H7 (cell line): ENCODE results near the gene GALNT13. TPM values are rescaled to one million over a fixed set of nuclear protein-coding genes. Genes with fewer than 3 reads are reported as not detected.
A peak's percentile ranks its signal among the peaks of the same experiment; 100 is the strongest.

Experiments used
- DNase-seq: peaks from one replicate; pipeline ENCODE4 v3.0.0; 2012
- H3K27me3 ChIP-seq: 2 replicates; pipeline ENCODE4 v1.6.0; 2011; ENCODE audit warnings: mild to moderate bottlenecking, low read length; ENCODE audit not compliant: control insufficient read depth, insufficient read depth
- H3K36me3 ChIP-seq: replicated peaks from 2 replicates; pipeline ENCODE4 v1.5.1; 2011; ENCODE audit warnings: low read length; ENCODE audit not compliant: control insufficient read depth, insufficient read depth
- H3K4me3 ChIP-seq: 2 replicates; pipeline ENCODE4 v1.5.1; 2011; ENCODE audit warnings: low read depth, mild to moderate bottlenecking, control low read depth, low read length, moderate library complexity; ENCODE audit not compliant: insufficient read depth
- total RNA-seq: library from RNA; depleted of rRNA; stranded (reverse); fragments of >200 nt; shearing (Covaris generic); gene quantifications from 2 replicates; pipeline ENCODE4 v1.2.3, GENCODE V29; 2014

Gene GALNT13
- total RNA-seq, 1 experiment from 2014 or later = 7.1 TPM

DNA sequence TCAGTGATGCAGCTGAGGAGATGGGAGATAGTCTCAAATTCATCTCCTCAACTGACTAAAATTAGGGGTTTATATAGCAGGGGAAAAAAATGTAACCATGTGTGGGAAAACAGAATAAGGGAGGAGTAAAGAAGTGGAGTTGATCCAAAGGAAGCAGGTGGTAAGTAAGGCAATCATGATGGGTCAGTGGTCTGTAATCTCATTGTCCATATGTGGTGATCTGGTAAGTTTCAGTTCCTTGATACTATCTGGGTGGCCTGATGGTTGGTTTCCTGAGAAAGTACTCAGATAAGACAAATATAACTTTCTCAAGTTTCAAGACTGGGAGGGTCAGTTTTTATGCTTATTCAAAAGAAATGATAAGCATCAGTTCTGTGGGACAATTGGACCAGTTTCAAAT lies 514.5 kb downstream of the GALNT13 start:
- H3K27me3 ChIP-seq = no peaks in the 10 kb centered on the region
- no peak for DNase-seq
- no peak overlapping the region for H3K4me3 ChIP-seq
- H3K36me3 ChIP-seq = no peaks in the 10 kb centered on the region

- DNase-seq = no peak
- Histone ChIP-seq H3K27me3 (no peaks in the 10 kb centered on the region), H3K36me3 (no peaks in the 10 kb centered on the region), H3K4me3 (no peak overlapping the region)
Observed at GRCh38 chr2:154391051-154391450, 519.3 kb downstream of the GALNT13 start.

DNA sequence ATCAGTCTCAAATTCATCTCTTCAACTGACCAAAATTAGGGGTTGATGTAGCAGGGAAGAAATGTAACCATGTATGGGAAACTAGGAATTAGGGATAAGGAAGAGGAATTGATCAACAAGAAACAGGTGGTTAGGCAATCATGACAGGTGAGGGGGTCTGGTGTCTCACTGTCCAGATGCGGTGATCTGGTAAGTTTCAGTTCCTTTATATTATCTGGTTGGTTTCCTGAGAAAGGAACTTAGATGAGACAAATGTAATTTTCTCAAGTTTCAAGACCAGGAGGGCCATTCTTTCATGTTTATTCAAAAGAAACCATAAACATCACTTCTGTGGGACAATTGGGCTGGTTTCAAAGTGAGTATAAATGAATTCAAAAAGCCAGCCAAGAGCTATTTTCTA lies 520.5 kb downstream of the GALNT13 start:
- DNase-seq = no peak
- Histone ChIP-seq H3K36me3 (no peaks in the 10 kb centered on the region), H3K4me3 (no peak overlapping the region), H3K27me3 (no peaks in the 10 kb centered on the region)

- no peak for DNase-seq
Observed at GRCh38 chr2:154394600-154394999, 522.9 kb downstream of the GALNT13 start.

DNA sequence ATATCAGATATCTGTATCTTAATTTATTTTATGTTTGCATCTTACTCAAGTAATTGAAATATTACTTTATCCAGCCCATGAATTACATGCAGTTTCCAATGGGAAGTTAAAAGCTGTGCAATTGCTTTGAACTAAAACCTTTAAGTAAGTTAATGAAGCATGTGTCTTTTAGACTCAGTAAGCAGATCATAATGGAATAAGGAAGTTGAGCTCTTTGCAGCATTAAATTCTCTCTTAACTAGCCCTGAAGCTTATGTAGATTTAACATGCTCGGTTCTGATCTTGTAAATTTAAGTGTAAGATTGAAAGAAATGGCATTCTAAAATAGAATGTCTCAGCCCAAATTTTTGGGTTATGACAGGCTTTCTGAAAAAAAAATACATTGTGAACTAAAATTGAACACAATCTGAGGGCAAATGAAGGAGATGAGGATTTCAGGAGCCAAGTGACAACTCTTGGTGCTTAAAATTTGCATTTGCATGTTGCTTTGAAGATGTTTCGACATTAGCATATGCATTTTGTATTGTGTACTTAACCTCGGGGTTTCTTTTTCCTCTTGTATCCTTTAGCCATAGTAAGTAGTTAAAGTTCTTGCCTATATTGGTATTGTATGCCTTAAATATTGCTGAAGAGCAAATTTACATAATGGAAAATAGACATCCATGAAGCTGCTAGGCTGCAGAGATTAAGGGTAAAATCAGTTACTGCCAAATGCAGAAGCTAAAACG lies 529.0 kb downstream of the GALNT13 start:
- Histone ChIP-seq H3K36me3 (no peaks in the 10 kb centered on the region), H3K4me3 (no peak overlapping the region), H3K27me3 (no peaks in the 10 kb centered on the region)
- peak; percentile 8 for DNase-seq

More at GRCh38 chr2:154394600-154394999, 522.9 kb downstream of the GALNT13 start:
- Histone ChIP-seq H3K27me3 (no peaks in the 10 kb centered on the region), H3K4me3 (no peak overlapping the region), H3K36me3 (no peaks in the 10 kb centered on the region)

DNA sequence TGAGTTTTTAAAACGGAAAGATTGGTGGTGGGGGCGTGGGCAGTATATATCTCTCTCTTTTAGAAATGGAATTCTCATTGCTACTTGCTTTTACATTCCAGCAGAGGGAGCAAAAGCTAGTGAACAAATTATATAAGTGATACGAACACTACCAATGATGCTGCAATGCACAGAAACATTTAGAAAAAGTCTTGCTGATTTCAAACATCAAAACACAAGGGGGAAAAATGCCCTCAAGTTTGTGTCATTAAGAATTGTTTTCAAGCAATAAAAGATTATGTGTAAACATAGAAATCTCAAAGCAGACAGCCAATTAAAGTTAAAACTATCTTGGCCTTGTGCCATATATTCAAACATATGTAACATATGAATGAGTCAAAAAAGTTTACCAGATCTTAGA lies 530.5 kb downstream of the GALNT13 start:
- no peak for DNase-seq
- H3K36me3 ChIP-seq = no peaks in the 10 kb centered on the region
- H3K4me3 ChIP-seq = no peak overlapping the region
- H3K27me3 ChIP-seq = no peaks in the 10 kb centered on the region

- no peaks in the 10 kb centered on the region for H3K27me3 ChIP-seq
- no peak for DNase-seq
- no peak overlapping the region for H3K4me3 ChIP-seq
- no peaks in the 10 kb centered on the region for H3K36me3 ChIP-seq
Observed at GRCh38 chr2:154403242-154403790, 531.6 kb downstream of the GALNT13 start.

DNA sequence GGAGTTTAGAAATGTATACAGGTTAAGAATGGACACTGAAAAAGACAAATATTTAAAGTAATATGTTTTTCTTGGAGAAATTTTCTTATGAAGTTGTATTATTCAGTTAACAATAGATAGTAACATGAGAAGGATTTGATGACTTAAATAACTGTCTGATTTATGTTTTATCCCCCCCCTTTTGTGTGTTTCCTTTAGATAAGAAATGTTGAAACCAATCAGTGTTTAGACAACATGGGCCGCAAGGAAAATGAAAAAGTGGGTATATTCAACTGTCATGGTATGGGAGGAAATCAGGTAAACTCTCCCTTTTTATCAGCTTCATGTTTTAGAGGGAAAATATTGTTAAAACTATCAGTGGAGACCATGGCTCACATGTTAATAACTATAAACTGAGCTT lies 537.1 kb downstream of the GALNT13 start:
- Histone ChIP-seq H3K36me3 (no peaks in the 10 kb centered on the region), H3K4me3 (no peak overlapping the region), H3K27me3 (no peaks in the 10 kb centered on the region)
- no peak for DNase-seq

DNA sequence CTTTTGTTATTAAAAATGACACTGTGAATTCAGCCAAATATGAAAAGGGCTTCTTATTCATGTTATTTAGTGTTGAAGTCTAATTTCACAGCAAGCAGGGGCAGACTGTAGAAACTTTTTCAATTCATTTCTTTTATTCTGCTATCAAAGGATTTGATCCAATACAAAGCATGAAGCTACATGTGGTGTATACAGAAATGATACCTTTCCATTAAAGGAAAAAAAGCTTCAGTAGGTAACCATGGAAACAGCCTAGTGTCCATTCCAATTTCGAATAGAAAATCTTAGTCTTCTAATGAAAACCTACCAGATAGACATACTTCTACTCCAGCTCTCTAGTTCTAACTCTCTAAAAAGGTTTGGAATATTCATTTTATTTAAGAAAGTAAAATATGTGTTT lies 550.5 kb downstream of the GALNT13 start:
- Histone ChIP-seq H3K27me3 (no peaks in the 10 kb centered on the region), H3K4me3 (no peak overlapping the region), H3K36me3 (no peaks in the 10 kb centered on the region)
- no peak for DNase-seq

GRCh38 chr2:154425994-154426393 lies 554.3 kb downstream of the GALNT13 start:
- Histone ChIP-seq H3K36me3 (no peaks in the 10 kb centered on the region), H3K4me3 (no peak overlapping the region), H3K27me3 (no peaks in the 10 kb centered on the region)
- no peak for DNase-seq

- no peak for DNase-seq
Observed at GRCh38 chr2:154427453-154427852, 555.7 kb downstream of the GALNT13 start.

DNA sequence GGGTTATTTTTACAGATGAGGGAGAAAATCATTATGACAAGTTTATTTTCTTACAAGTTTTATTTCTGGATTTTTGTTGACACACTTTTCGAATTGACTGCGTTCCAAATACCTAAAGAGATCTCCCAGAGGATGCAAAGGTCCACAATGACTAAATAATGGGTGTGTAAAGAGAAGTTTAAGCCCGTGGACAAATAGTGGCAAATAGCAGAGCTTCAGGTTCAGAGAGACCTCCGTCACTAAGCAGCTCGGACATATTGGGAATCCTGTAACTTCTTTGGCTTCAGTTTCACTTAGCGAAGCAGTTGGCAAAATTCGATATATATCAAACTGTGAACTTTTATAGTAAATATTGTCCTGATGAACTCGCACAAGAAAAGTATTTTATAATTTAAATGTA lies 556.3 kb downstream of the GALNT13 start:
- H3K4me3 ChIP-seq = no peak overlapping the region
- H3K36me3 ChIP-seq = no peaks in the 10 kb centered on the region
- DNase-seq = no peak
- no peaks in the 10 kb centered on the region for H3K27me3 ChIP-seq

More at GRCh38 chr2:154427453-154427852, 555.7 kb downstream of the GALNT13 start:
- Histone ChIP-seq H3K36me3 (no peaks in the 10 kb centered on the region), H3K27me3 (no peaks in the 10 kb centered on the region), H3K4me3 (no peak overlapping the region)

DNA sequence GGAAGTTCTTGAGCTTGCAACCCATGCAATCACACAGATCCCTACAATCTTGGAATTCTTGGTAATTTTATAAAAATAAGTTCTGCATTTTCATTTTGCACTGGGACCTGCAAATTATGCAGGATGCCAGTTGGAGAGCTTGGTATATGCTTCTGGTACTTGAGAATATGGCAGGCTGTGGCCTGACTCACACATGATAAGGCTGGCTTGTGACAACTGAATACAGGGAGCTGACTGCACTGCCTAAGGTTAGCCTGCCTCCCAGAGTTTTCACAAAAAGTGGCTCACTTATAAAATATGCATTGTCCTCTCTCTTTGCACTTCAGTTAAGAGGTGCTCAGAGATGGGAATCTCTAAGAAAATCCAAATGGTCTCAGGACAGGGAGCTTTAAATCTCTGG lies 561.3 kb downstream of the GALNT13 start:
- no peak for DNase-seq
- no peaks in the 10 kb centered on the region for H3K27me3 ChIP-seq
- H3K4me3 ChIP-seq = no peak overlapping the region
- H3K36me3 ChIP-seq = no peaks in the 10 kb centered on the region

- Histone ChIP-seq H3K4me3 (no peak overlapping the region), H3K36me3 (no peaks in the 10 kb centered on the region), H3K27me3 (no peaks in the 10 kb centered on the region)
- no peak for DNase-seq
Observed at GRCh38 chr2:154437104-154437503, 565.4 kb downstream of the GALNT13 start.

GRCh38 chr2:154439156-154439555 lies 567.4 kb downstream of the GALNT13 start:
- no peak for DNase-seq
- Histone ChIP-seq H3K4me3 (no peak overlapping the region), H3K36me3 (no peaks in the 10 kb centered on the region), H3K27me3 (no peaks in the 10 kb centered on the region)
